Heart right ventricle (tissue), 16 donors: ENCODE results near the gene MRPL17. TPM values are rescaled to one million over a fixed set of nuclear protein-coding genes. Genes with fewer than 3 reads are reported as not detected.
A peak's percentile ranks its signal among the peaks of the same experiment; 100 is the strongest.

Experiments used
- ATAC-seq, 8 donors: fragments of 200-7000 bp; cut with Tn5 transposase; one replicate each; pipeline ENCODE4 v1.9.1; 2020; ENCODE audit warnings: mild to moderate bottlenecking in 8 of 8, moderate library complexity in 8 of 8, moderate number of reproducible peaks in 1 of 8
- DNase-seq, 2 donors: peaks; one replicate each; pipeline ENCODE4 v3.0.0-alpha.2; 2020
- H3K27ac ChIP-seq, 10 donors: fragments of 200-600 bp; sonication (generic) in 2 of 10; one replicate each; pipeline versions ENCODE4 v1.5.0 to v1.8.0; 2020 to 2022; ENCODE audit warnings: mild to moderate bottlenecking in 3 of 10
- H3K27me3 ChIP-seq, 7 donors: fragments of 200-600 bp; one replicate each; pipeline ENCODE4 v1.8.0; 2021 to 2022; ENCODE audit warnings: mild to moderate bottlenecking in 2 of 7
- H3K36me3 ChIP-seq, 9 donors: fragments of 200-600 bp; sonication (generic) in 1 of 9; one replicate each; pipeline versions ENCODE4 v1.5.0 to v1.8.0; 2020 to 2022; ENCODE audit warnings: mild to moderate bottlenecking in 2 of 9
- H3K4me1 ChIP-seq, 9 donors: fragments of 200-600 bp; sonication (generic) in 1 of 9; one replicate each; pipeline versions ENCODE4 v1.5.0 to v1.8.0; 2020 to 2022; ENCODE audit warnings: mild to moderate bottlenecking in 4 of 9
- H3K4me3 ChIP-seq, 10 donors: fragments of 200-600 bp; sonication (generic) in 2 of 10; one replicate each; pipeline versions ENCODE4 v1.5.0 to v1.8.0; 2020 to 2022; ENCODE audit warnings: mild to moderate bottlenecking in 7 of 10, moderate library complexity in 2 of 10
- H3K9me3 ChIP-seq, 11 donors: fragments of 200-600 bp in 10 of 11; sonication (generic) in 2 of 11; one replicate each; pipeline versions ENCODE4 v1.5.0 to v1.8.0; 2013 to 2022; ENCODE audit warnings: mild to moderate bottlenecking in 2 of 11, control low read depth in 1 of 11, moderate library complexity in 1 of 11
- CTCF ChIP-seq, 9 donors: fragments of 200-600 bp; sonication (generic) in 2 of 9; IDR thresholded peaks; one replicate each; pipeline versions ENCODE4 v1.5.0 to v1.8.0; 2021 to 2022; ENCODE audit warnings: antibody characterized with exemption in 9 of 9, mild to moderate bottlenecking in 5 of 9, moderate library complexity in 1 of 9
- WGBS, 2 donors: extraction: QIAGEN DNeasy Blood & Tissue Kit; methylation state at CpG; one replicate each; pipeline ENCODE4 v1.1.7; 2013; ENCODE audit warnings: inconsistent platforms in 1 of 2; 5-methylcytosine and 5-hydroxymethylcytosine counted together
- intact Hi-C, 10 donors: fragments of 100-400 bp; cut with DNase I; formaldehyde crosslinking; loops; one replicate each; pipeline versions ENCODE4 v1.11.1 to v1.14.2; 2022
- polyA plus RNA-seq, 2 donors: library from polyadenylated mRNA; stranded (reverse); fragments of 200-250 nt; gene quantifications; one replicate each; pipeline ENCODE4 v1.2.3, GENCODE V29; 2013
- total RNA-seq, 10 donors: library from RNA; stranded (reverse); fragmentation: NEBNext Ultra II Directional in 3 of 10; extraction: Animal tissue kit (Norgen Biotek cat#: 25700) in 3 of 10; gene quantifications; one replicate each; pipeline versions ENCODE4 v1.2.1 to v1.2.4, GENCODE V29; 2021 to 2023
- donor health status: Arrhythmogenic right ventricular cardiomyopathy.
- donor health status: ischemic (EF 13 %, LVEDD 7.1; RV severe dilation, severe dysfunction).
- donor health status: healthy with polysubstance abuse.
- donor health status: DM: no; HTN: yes; CAD: no.
- donor health status: DM: no; HTN: no; CAD: no.
- donor health status: ischemic (EF 25% LVEDD 6.9; RV normal size, moderate dysfunction).
- donor health status: ischemic (EF 25% LVEDD 5.7; RV mildly dilated, moderate dysfunction).
- donor health status: healthy.
- donor health status: DM: yes; HTN: yes; CAD: no.
- donor health status: Ischemic cardiomyopathy.
- donor health status: ischemic (EF 35%, LVEDD 5.7; RV mildly dilated, moderate dysfunction).
- donor health status: nonischemic (EF 11% LVEDD 7.7; RV severe dilation, severe dysfunction).
- donor health status: DM: yes; HTN: yes; CAD: no.
- donor health status: PGD.
- donor health status: ischemic (EF 29% LVEDD 5.4; RV normal size, mild dysfunction).
- donor health status: nonischemic (EF 23%, LVEDD 6.1; RV moderate dilation, normal function).

The MRPL17 gene
- total and polyA plus RNA-seq, 12 donors = 36.7 to 69.1 (median 49.2) TPM

- H3K4me3 ChIP-seq = no peak overlapping the region
- no peaks in the 10 kb centered on the region for H3K9me3 ChIP-seq
- H3K27ac ChIP-seq = peak overlapping the region in 9 of 10 donors; percentile 36 to 82 (median 60)
- WGBS, 2 donors = 90 to 93% methylated on average over 1 of the region's 1 CpG
- intact Hi-C loops = loop anchor here in 1 of 10 donors (10.0 kb wide), 1 partner anchor 59 kb away; the partner anchor contains the start of genes TAF10 and TPP1
- H3K27me3 ChIP-seq = no peaks in the 10 kb centered on the region
- DNase-seq = no peak
- ATAC-seq = no peak
- TF ChIP-seq CTCF (IDR thresholded peaks at IDR 0.05) = no peak
- H3K36me3 ChIP-seq = peaks cover 0 to 2% (median 0%) of the 10 kb centered on the region in 9 donors
- H3K4me1 ChIP-seq = peaks cover 0 to 24% (median 10%) of the 10 kb centered on the region in 9 donors
Measured at GRCh38 chr11:6674219-6674597, 8.9 kb downstream of the MRPL17 start.

- Histone ChIP-seq H3K27ac (peak overlapping the region in 4 of 10 donors; percentile 60 to 82 (median 77)), H3K4me3 (no peak overlapping the region), H3K27me3 (no peaks in the 10 kb centered on the region), H3K9me3 (no peaks in the 10 kb centered on the region), H3K36me3 (no peaks in the 10 kb centered on the region), H3K4me1 (peaks cover 0 to 23% (median 10%) of the 10 kb centered on the region in 9 donors)
- DNase-seq (no peak), ATAC-seq (no peak)
- no peak for TF ChIP-seq CTCF (IDR thresholded peaks at IDR 0.05)
- intact Hi-C loops = loop anchor here in 1 of 10 donors (10.0 kb wide), 1 partner anchor 59 kb away; the partner anchor contains the start of genes TAF10 and TPP1
Measured at GRCh38 chr11:6673523-6674218, 9.5 kb downstream of the MRPL17 start.

GRCh38 chr11:6671991-6672390 lies 11.1 kb downstream of the MRPL17 start:
- Histone ChIP-seq H3K4me1 (peaks cover 0 to 24% (median 14%) of the 10 kb centered on the region in 9 donors), H3K9me3 (no peaks in the 10 kb centered on the region), H3K27me3 (no peaks in the 10 kb centered on the region), H3K27ac (no peak overlapping the region), H3K4me3 (no peak overlapping the region), H3K36me3 (no peaks in the 10 kb centered on the region)
- DNase-seq = no peak
- TF ChIP-seq CTCF (IDR thresholded peaks at IDR 0.05) = no peak
- intact Hi-C loops = loop anchor here in 1 of 10 donors (10.0 kb wide), 1 partner anchor 57 kb away; the partner anchor contains the start of genes TAF10 and TPP1
- 79 to 83% methylated on average over 2 of the region's 2 CpGs for WGBS, 2 donors
- ATAC-seq = no peak

- no peak for TF ChIP-seq CTCF (IDR thresholded peaks at IDR 0.05)
- H3K27me3 ChIP-seq = no peaks in the 10 kb centered on the region
- no peak overlapping the region for H3K27ac ChIP-seq
- no peaks in the 10 kb centered on the region for H3K36me3 ChIP-seq
- no peak overlapping the region for H3K4me3 ChIP-seq
- H3K9me3 ChIP-seq = no peaks in the 10 kb centered on the region
- ATAC-seq (no peak), DNase-seq (no peak)
- 78 to 83% methylated on average over 6 of the region's 6 CpGs for WGBS, 2 donors
- H3K4me1 ChIP-seq = peaks cover 0 to 20% (median 12%) of the 10 kb centered on the region in 9 donors
- intact Hi-C loops = loop anchor here in 1 of 10 donors (10.0 kb wide), 1 partner anchor 56 kb away; the partner anchor contains the start of genes TAF10 and TPP1
Measured at GRCh38 chr11:6670202-6670830, 12.8 kb downstream of the MRPL17 start.
